ENCODE measurements around the gene VPS26B.

- no peak for TF ChIP-seq CTCF (IDR thresholded peaks at IDR 0.05)
- TF ChIP-seq EP300 (IDR thresholded peaks at IDR 0.05): no peak
- TF ChIP-seq POLR2A (IDR thresholded peaks at IDR 0.05): no peak
These were observed 2.4 kb downstream of the VPS26B start for GRCh38 chr11:134226806-134227325.
